HG03571 (cell line): ENCODE results near the gene ZNF462.

Source experiments
- ATAC-seq: cut with Tn5 transposase; IDR thresholded peaks from one replicate; pipeline ENCODE4 v1.9.1; 2021; ENCODE audit not compliant: unreplicated experiment

Gene ZNF462

GRCh38 chr9:106993603-106994002 lies 130.6 kb downstream of the ZNF462 start:
- no peak for ATAC-seq

- ATAC-seq: no peak
These were observed 131.5 kb downstream of the ZNF462 start for GRCh38 chr9:106994463-106994862.

- ATAC-seq: no peak
These were observed 137.3 kb downstream of the ZNF462 start for GRCh38 chr9:107000218-107000617.

GRCh38 chr9:107005201-107005600 lies 142.2 kb downstream of the ZNF462 start:
- no peak for ATAC-seq

- ATAC-seq: no peak
These were observed 144.4 kb downstream of the ZNF462 start for GRCh38 chr9:107007402-107007801.

- ATAC-seq: no peak
These were observed 145.0 kb downstream of the ZNF462 start for GRCh38 chr9:107008011-107008410.

- no peak for ATAC-seq
These were observed 145.5 kb downstream of the ZNF462 start for GRCh38 chr9:107008447-107008846.

GRCh38 chr9:107016383-107016782 lies 153.4 kb downstream of the ZNF462 start:
- no peak for ATAC-seq

GRCh38 chr9:107018861-107019545 lies 156.0 kb downstream of the ZNF462 start:
- no peak for ATAC-seq

GRCh38 chr9:107020040-107020530 lies 157.1 kb downstream of the ZNF462 start:
- no peak for ATAC-seq

GRCh38 chr9:107024193-107024592 lies 161.2 kb downstream of the ZNF462 start:
- peak; percentile 92 for ATAC-seq

- ATAC-seq: no peak
These were observed 162.5 kb downstream of the ZNF462 start for GRCh38 chr9:107025260-107026035.

GRCh38 chr9:107029146-107029545 lies 166.2 kb downstream of the ZNF462 start:
- no peak for ATAC-seq

- no peak for ATAC-seq
These were observed 171.0 kb downstream of the ZNF462 start for GRCh38 chr9:107033966-107034365.

GRCh38 chr9:107034831-107035230 lies 171.9 kb downstream of the ZNF462 start:
- no peak for ATAC-seq

GRCh38 chr9:107036367-107036766 lies 173.4 kb downstream of the ZNF462 start:
- no peak for ATAC-seq

- no peak for ATAC-seq
These were observed 176.6 kb downstream of the ZNF462 start for GRCh38 chr9:107039542-107039941.

GRCh38 chr9:107042606-107043005 lies 179.6 kb downstream of the ZNF462 start:
- ATAC-seq: no peak

GRCh38 chr9:107043886-107044285 lies 180.9 kb downstream of the ZNF462 start:
- no peak for ATAC-seq

GRCh38 chr9:107044872-107045271 lies 181.9 kb downstream of the ZNF462 start:
- ATAC-seq: no peak

- peak; percentile 68 for ATAC-seq
These were observed 183.7 kb downstream of the ZNF462 start for GRCh38 chr9:107046692-107047091.
